Naive thymus-derived CD4-positive, alpha-beta T cell (primary cell): ENCODE results near the gene MAP7D2. TPM values are rescaled to one million over a fixed set of nuclear protein-coding genes. Genes with fewer than 3 reads are reported as not detected.

Experiments
- ATAC-seq: fragments of 150-1000 bp; cut with Tn5 transposase; 2 replicates; pipeline ENCODE4 v1.10.0; 2021; ENCODE audit warnings: mild to moderate bottlenecking, moderate library complexity
- CTCF ChIA-PET: fragments of 350-600 bp; sonication (Branson Sonifier 250); formaldehyde crosslinking; loops from one replicate; lab custom pipeline; 2021; ENCODE audit warnings: antibody characterized with exemption; lab: Charles Lee
- POLR2A ChIA-PET: fragments of 350-600 bp; sonication (Branson Sonifier 250); formaldehyde crosslinking; loops from one replicate; lab custom pipeline; 2021; ENCODE audit warnings: antibody characterized with exemption, inconsistent platforms; lab: Charles Lee
- DNase-seq, 9 donors: peaks; one replicate each; pipeline versions ENCODE4 v3.0.0 to v3.0.0-alpha.2; 2020 to 2022; ENCODE audit warnings: mixed read lengths in 1 of 9
- H3K27ac ChIP-seq: one replicate; pipeline ENCODE4 v1.7.0; 2013; ENCODE audit warnings: mild to moderate bottlenecking, low read depth, low read length, moderate library complexity
- H3K27me3 ChIP-seq, 2 donors: one replicate each; pipeline ENCODE4 v1.7.0; 2013; ENCODE audit warnings: low read length in 2 of 2, mild to moderate bottlenecking in 2 of 2, moderate library complexity in 2 of 2; ENCODE audit not compliant: control insufficient read depth in 2 of 2, insufficient read depth in 2 of 2
- H3K36me3 ChIP-seq, 3 experiments: 1 replicate in 2 of 3; 2 replicates in 1 of 3; pipeline ENCODE4 v1.7.0; 2013; ENCODE audit warnings: low read length in 3 of 3, mild to moderate bottlenecking in 3 of 3, moderate library complexity in 1 of 3; ENCODE audit not compliant: insufficient read depth in 3 of 3, control insufficient read depth in 2 of 3
- H3K4me1 ChIP-seq, 2 donors: one replicate each; pipeline ENCODE4 v1.7.0; 2013; ENCODE audit warnings: low read length in 2 of 2, mild to moderate bottlenecking in 2 of 2, moderate library complexity in 1 of 2; ENCODE audit not compliant: control insufficient read depth in 2 of 2, insufficient read depth in 2 of 2
- H3K4me3 ChIP-seq: 2 replicates; pipeline ENCODE4 v1.7.0; 2013; ENCODE audit warnings: mild to moderate bottlenecking, low read length
- H3K9me3 ChIP-seq, 3 experiments: 1 replicate in 2 of 3; 2 replicates in 1 of 3; pipeline ENCODE4 v1.7.0; 2013; ENCODE audit warnings: low read length in 3 of 3; ENCODE audit not compliant: control insufficient read depth in 2 of 3
- H3K27ac Mint-ChIP-seq, 9 donors: one replicate each; pipeline ENCODE4 v1.8.0; 2020 to 2022; ENCODE audit warnings: mixed read lengths in 9 of 9, mild to moderate bottlenecking in 8 of 9, moderate library complexity in 5 of 9, inconsistent platforms in 2 of 9
- H3K27me3 Mint-ChIP-seq, 5 donors: one replicate each; pipeline ENCODE4 v1.8.0; 2021 to 2022; ENCODE audit warnings: mixed read lengths in 5 of 5, mild to moderate bottlenecking in 1 of 5
- H3K36me3 Mint-ChIP-seq, 5 donors: one replicate each; pipeline ENCODE4 v1.8.0; 2020 to 2022; ENCODE audit warnings: mixed read lengths in 5 of 5, mild to moderate bottlenecking in 3 of 5, inconsistent platforms in 1 of 5
- H3K4me1 Mint-ChIP-seq, 7 donors: one replicate each; pipeline ENCODE4 v1.8.0; 2020 to 2022; ENCODE audit warnings: mixed read lengths in 7 of 7, mild to moderate bottlenecking in 3 of 7, inconsistent platforms in 1 of 7
- H3K4me3 Mint-ChIP-seq, 10 donors: one replicate each; pipeline ENCODE4 v1.8.0; 2020 to 2022; ENCODE audit warnings: mild to moderate bottlenecking in 10 of 10, mixed read lengths in 10 of 10, moderate library complexity in 6 of 10, inconsistent platforms in 2 of 10
- H3K9me3 Mint-ChIP-seq, 11 donors: one replicate each; pipeline ENCODE4 v1.8.0; 2020 to 2022; ENCODE audit warnings: mixed read lengths in 11 of 11, mild to moderate bottlenecking in 4 of 11, inconsistent platforms in 1 of 11, moderate library complexity in 1 of 11
- intact Hi-C, 2 donors: fragments of 100-400 bp; cut with micrococcal nuclease; formaldehyde crosslinking; loops; one replicate each; pipeline ENCODE4 v1.15.1; 2023
- polyA plus RNA-seq, 2 donors: library from polyadenylated mRNA; unstranded; fragments of 300-500 nt; fragmentation: Illumina TruSeq; gene quantifications; one replicate each; pipeline ENCODE4 v1.2.3, GENCODE V29; 2021
- total RNA-seq, 6 experiments: library from RNA in 5 of 6; stranded (reverse) in 5 of 6; gene quantifications; 1 replicate in 5 of 6; 2 replicates in 1 of 6; pipeline ENCODE4 v1.2.3 and lab custom pipeline; 2021 to 2026

The MAP7D2 gene
- total and polyA plus RNA-seq, 7 experiments from 2014 or later: 0.13 to 0.22 (median 0.15) TPM; not detected in 2

DNA sequence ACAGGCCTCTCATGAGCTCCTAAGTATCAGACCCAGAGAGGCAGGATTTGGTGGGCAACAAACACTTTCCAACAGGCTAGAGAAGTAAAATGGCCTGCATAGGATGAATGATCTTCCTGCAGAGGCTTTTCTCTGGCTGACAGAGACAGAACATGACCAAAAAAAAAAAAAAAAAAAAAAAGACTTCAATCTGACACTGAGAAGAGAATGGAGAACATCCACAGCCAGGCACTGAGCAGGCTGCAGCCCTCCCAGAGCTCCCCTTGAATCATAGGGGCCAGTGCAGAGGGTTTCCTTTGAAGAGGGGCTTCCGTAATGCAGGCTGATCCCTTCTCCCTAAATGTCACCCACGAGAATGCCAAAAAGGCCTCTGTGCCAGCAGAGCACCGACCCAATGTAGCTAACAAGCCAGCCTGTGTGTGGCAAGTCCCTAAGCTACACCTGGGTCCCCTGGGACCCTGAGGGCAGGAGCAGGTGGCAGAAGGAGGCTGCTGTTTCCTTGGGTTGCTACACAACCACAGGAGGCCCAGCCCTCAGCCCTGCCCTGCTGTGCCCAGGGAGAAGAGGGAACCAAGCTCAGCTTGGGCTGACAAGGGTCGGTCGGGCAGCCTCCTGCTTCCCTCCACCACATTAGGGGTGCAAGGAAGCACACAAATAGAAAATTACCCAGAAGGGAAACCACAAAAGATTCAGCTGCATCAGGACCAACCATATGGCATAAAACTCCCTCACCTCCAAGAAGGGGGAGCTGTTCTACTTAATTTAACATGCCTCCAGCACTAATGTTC lies 55.6 kb downstream of the MAP7D2 start:
- Histone ChIP-seq H3K4me3 (no peak overlapping the region), H3K27me3 (no peaks in the 10 kb centered on the region), H3K4me1 (no peaks in the 10 kb centered on the region), H3K36me3 (no peaks in the 10 kb centered on the region), H3K9me3 (no peaks in the 10 kb centered on the region), H3K27ac (no peak overlapping the region)
- ATAC-seq (peak; percentile 66), DNase-seq (no peak)
- Mint-ChIP-seq H3K27ac (no peak overlapping the region), H3K4me3 (no peak overlapping the region), H3K36me3 (peaks cover 0 to 3% (median 0%) of the 10 kb centered on the region in 5 donors), H3K27me3 (peaks cover 0 to 3% (median 0%) of the 10 kb centered on the region in 5 donors), H3K9me3 (no peaks in the 10 kb centered on the region), H3K4me1 (peaks cover 0 to 9% (median 5%) of the 10 kb centered on the region in 7 donors)
- POLR2A ChIA-PET: no interaction called here
- intact Hi-C loops: loop anchor here in 1 of 2 donors (10.0 kb wide), 1 partner anchor 496 kb away; no protein-coding TSS in a partner anchor
- CTCF ChIA-PET: interaction anchor here (1.1 kb wide), 1 partner anchor 156 kb away, joined by 3 read pairs; no protein-coding TSS in a partner anchor

DNA sequence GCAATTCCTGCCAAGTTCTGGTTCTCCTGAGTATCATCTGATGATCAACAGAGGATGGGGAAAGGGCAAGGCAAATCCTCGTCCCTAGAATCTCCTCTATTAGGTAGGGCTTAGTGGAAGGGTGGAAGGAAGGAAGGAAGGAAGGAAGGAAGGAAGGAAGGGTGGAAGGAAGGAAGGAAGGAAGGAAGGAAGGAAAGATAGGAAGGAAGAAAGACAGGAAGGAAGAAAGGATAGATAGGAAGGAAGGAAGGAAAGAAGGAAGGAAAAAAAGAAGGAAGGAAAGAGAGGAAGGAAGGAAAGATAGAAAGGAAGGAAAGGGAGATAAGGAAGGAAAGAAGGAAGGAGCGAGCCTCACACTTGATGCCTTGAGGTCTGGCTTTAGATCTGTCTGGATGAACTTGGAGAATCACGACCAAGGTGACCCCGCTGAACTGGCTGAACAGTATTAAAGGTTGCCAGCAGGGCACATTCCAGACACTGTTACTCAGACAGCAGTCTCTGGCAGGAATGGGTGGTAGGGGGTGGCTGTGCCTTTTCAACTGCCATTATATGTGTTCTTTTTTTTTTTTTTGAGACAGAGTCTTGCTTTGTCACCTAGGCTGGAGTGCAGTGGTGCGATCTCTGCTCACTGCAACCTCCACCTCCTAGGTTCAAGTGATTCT lies 57.1 kb downstream of the MAP7D2 start:
- no peak overlapping the region for H3K27ac ChIP-seq
- ChIA-PET POLR2A (no interaction called here), CTCF (no interaction called here)
- no peaks in the 10 kb centered on the region for H3K36me3 ChIP-seq
- H3K4me1 ChIP-seq: no peaks in the 10 kb centered on the region
- H3K9me3 Mint-ChIP-seq: no peaks in the 10 kb centered on the region
- H3K27me3 Mint-ChIP-seq: peaks cover 0 to 6% (median 0%) of the 10 kb centered on the region in 5 donors
- no peak overlapping the region for H3K4me3 ChIP-seq
- no peak overlapping the region for H3K4me3 Mint-ChIP-seq
- no peaks in the 10 kb centered on the region for H3K27me3 ChIP-seq
- H3K4me1 Mint-ChIP-seq: peaks cover 0 to 9% (median 5%) of the 10 kb centered on the region in 7 donors
- ATAC-seq (no peak), DNase-seq (no peak)
- no peaks in the 10 kb centered on the region for H3K9me3 ChIP-seq
- peak overlapping the region in 1 of 9 donors; percentile 0 for H3K27ac Mint-ChIP-seq
- peaks cover 0 to 3% (median 0%) of the 10 kb centered on the region in 5 donors for H3K36me3 Mint-ChIP-seq
- intact Hi-C loops: loop anchor here in 1 of 2 donors (10.0 kb wide), 1 partner anchor 495 kb away; no protein-coding TSS in a partner anchor

- Histone ChIP-seq H3K27me3 (no peaks in the 10 kb centered on the region), H3K9me3 (no peaks in the 10 kb centered on the region), H3K4me1 (no peaks in the 10 kb centered on the region), H3K4me3 (no peak overlapping the region), H3K27ac (no peak overlapping the region), H3K36me3 (no peaks in the 10 kb centered on the region)
- ATAC-seq (no peak), DNase-seq (no peak)
- Mint-ChIP-seq H3K9me3 (no peaks in the 10 kb centered on the region), H3K27me3 (peaks cover 0 to 6% (median 0%) of the 10 kb centered on the region in 5 donors), H3K27ac (no peak overlapping the region), H3K4me1 (peaks cover 0 to 9% (median 5%) of the 10 kb centered on the region in 7 donors), H3K36me3 (peaks cover 0 to 5% (median 0%) of the 10 kb centered on the region in 5 donors), H3K4me3 (no peak overlapping the region)
- ChIA-PET CTCF (no interaction called here), POLR2A (no interaction called here)
- intact Hi-C loops: no loop called here
Observed at GRCh38 chrX:20057479-20057878, 59.2 kb downstream of the MAP7D2 start.

DNA sequence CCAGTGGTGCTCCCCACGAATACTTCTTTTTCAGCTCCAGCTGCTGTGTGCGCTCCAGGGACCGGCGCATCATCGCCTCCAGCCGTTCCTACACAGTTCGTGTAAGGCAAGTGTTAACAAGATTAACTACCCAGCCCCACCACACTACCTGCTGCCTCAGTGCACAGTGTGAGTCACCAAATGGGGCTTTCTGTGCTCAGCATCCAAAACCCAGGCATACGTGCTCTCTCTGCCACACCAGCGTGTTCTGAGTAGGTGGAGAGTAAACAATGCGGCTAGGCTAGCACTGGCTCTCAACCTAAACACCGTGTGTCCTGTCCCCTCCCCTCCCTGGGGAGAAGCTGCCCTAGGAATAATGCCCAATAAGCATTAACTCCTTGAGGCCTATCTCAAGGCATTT lies 60.0 kb downstream of the MAP7D2 start:
- POLR2A ChIA-PET: no interaction called here
- ATAC-seq: no peak
- no peaks in the 10 kb centered on the region for H3K4me1 ChIP-seq
- H3K4me3 Mint-ChIP-seq: no peak overlapping the region
- CTCF ChIA-PET: no interaction called here
- intact Hi-C loops: no loop called here
- no peak overlapping the region for H3K27ac ChIP-seq
- DNase-seq: no peak
- no peak overlapping the region for H3K27ac Mint-ChIP-seq
- H3K9me3 ChIP-seq: no peaks in the 10 kb centered on the region
- H3K36me3 Mint-ChIP-seq: peaks cover 0 to 7% (median 0%) of the 10 kb centered on the region in 5 donors
- peaks cover 0 to 9% (median 3%) of the 10 kb centered on the region in 7 donors for H3K4me1 Mint-ChIP-seq
- H3K27me3 Mint-ChIP-seq: peaks cover 0 to 6% (median 0%) of the 10 kb centered on the region in 5 donors
- H3K27me3 ChIP-seq: no peaks in the 10 kb centered on the region
- no peak overlapping the region for H3K4me3 ChIP-seq
- H3K36me3 ChIP-seq: no peaks in the 10 kb centered on the region
- no peaks in the 10 kb centered on the region for H3K9me3 Mint-ChIP-seq

DNA sequence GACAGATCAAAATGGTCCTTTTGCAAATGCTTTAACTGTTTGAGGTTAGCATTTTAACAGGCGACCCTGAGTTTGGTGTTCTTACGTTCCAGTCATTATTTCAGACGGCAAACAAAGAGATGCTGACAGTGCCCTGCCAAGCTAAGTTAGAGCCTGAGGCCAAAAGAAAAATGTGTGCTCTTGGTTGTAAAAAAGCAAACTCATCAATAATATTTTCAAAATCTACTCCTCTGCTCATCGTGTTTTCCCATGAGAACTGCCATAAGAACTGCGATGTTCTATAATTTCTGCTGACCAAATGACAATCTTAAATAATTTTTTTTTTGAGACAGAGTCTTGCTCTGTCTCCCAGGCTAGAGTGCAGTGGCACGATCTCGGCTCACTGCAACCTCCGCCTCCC lies 63.2 kb downstream of the MAP7D2 start:
- no peaks in the 10 kb centered on the region for H3K4me1 ChIP-seq
- H3K27me3 Mint-ChIP-seq: peaks cover 0 to 5% (median 0%) of the 10 kb centered on the region in 5 donors
- H3K27me3 ChIP-seq: no peaks in the 10 kb centered on the region
- POLR2A ChIA-PET: no interaction called here
- DNase-seq: no peak
- peaks cover 0 to 14% (median 0%) of the 10 kb centered on the region in 5 donors for H3K36me3 Mint-ChIP-seq
- CTCF ChIA-PET: no interaction called here
- intact Hi-C loops: no loop called here
- H3K4me3 ChIP-seq: no peak overlapping the region
- H3K9me3 ChIP-seq: no peaks in the 10 kb centered on the region
- ATAC-seq: no peak
- H3K9me3 Mint-ChIP-seq: no peaks in the 10 kb centered on the region
- no peaks in the 10 kb centered on the region for H3K4me1 Mint-ChIP-seq
- no peak overlapping the region for H3K27ac Mint-ChIP-seq
- H3K4me3 Mint-ChIP-seq: no peak overlapping the region
- H3K27ac ChIP-seq: no peak overlapping the region
- H3K36me3 ChIP-seq: no peaks in the 10 kb centered on the region

DNA sequence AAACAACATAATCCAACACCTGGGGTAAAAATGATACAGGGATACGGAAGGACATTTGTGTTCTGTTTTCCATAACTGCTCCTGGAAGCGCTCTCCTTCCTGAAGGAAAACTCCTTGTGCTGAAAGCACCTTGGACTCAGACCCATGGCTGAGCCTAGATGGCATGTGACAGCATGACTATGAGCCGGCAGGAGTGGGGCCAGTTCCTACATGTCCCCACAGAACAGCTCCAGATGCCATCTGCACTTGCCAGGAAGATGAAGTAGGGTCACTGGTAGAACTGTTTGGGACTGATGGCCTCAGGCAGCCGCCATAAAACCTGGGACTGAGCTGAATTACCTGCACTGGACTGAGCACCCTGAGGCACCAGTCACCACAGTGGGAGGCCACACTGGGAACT lies 69.8 kb downstream of the MAP7D2 start:
- H3K4me1 Mint-ChIP-seq: no peaks in the 10 kb centered on the region
- peaks cover 0 to 3% (median 0%) of the 10 kb centered on the region in 5 donors for H3K27me3 Mint-ChIP-seq
- ChIA-PET POLR2A (no interaction called here), CTCF (no interaction called here)
- Histone ChIP-seq H3K27me3 (no peaks in the 10 kb centered on the region), H3K9me3 (no peaks in the 10 kb centered on the region), H3K36me3 (no peaks in the 10 kb centered on the region), H3K4me1 (no peaks in the 10 kb centered on the region), H3K27ac (no peak overlapping the region), H3K4me3 (no peak overlapping the region)
- DNase-seq (no peak), ATAC-seq (no peak)
- H3K27ac Mint-ChIP-seq: no peak overlapping the region
- no peaks in the 10 kb centered on the region for H3K9me3 Mint-ChIP-seq
- H3K4me3 Mint-ChIP-seq: no peak overlapping the region
- H3K36me3 Mint-ChIP-seq: peaks cover 0 to 7% (median 0%) of the 10 kb centered on the region in 5 donors
- intact Hi-C loops: no loop called here
